Measurements from ENCODE around the gene PCDHGA1.

- no peak for TF ChIP-seq CTCF (IDR thresholded peaks at IDR 0.05 in 4 of 5, conservative IDR thresholded peaks at IDR 0.05 in 1 of 5)
- no peak for TF ChIP-seq POLR2A (IDR thresholded peaks at IDR 0.05)
Observed at GRCh38 chr5:141511771-141512325, 181.5 kb downstream of the PCDHGA1 start.
